Pancreas (tissue), 10 donors: ENCODE results near the gene GNB2. TPM values are rescaled to one million over a fixed set of nuclear protein-coding genes. Genes with fewer than 3 reads are reported as not detected.
"Not testable (repeated sequence)": the region's sequence is repeated elsewhere in the genome, so short reads cannot be mapped to it uniquely, and the experiment has no call there.

Experiments
- ATAC-seq, 4 donors: fragments of 200-7000 bp; cut with Tn5 transposase; one replicate each; pipeline versions ENCODE4 v1.8.0 to v1.9.1; 2020; ENCODE audit warnings: mild to moderate bottlenecking in 4 of 4, moderate library complexity in 4 of 4
- DNase-seq, 6 donors: peaks; one replicate each; pipeline ENCODE4 v3.0.0-alpha.2; 2020
- FAIRE-seq: peaks from 2 replicates; lab custom pipeline; 2012; peaks lifted over from hg19 to GRCh38; lab: Jason Lieb, UNC
- H3K27ac ChIP-seq, 4 donors: fragments of 200-600 bp; sonication (generic); 1 replicate in 3 of 4; 2 replicates in 1 of 4; pipeline versions ENCODE4 v1.5.0 to v1.8.0; 2020
- H3K27me3 ChIP-seq, 4 donors: fragments of 200-600 bp; one replicate each; pipeline ENCODE4 v1.8.0; 2021
- H3K36me3 ChIP-seq, 3 donors: fragments of 200-600 bp; sonication (generic) in 1 of 3; one replicate each; pipeline versions ENCODE4 v1.5.0 to v1.8.0; 2020 to 2021
- H3K4me1 ChIP-seq, 3 donors: fragments of 200-600 bp; one replicate each; pipeline ENCODE4 v1.8.0; 2021
- H3K4me3 ChIP-seq, 4 donors: fragments of 200-600 bp; sonication (generic) in 2 of 4; one replicate each; pipeline versions ENCODE4 v1.5.0 to v1.8.0; 2020 to 2021
- H3K9me3 ChIP-seq, 4 donors: fragments of 200-600 bp; one replicate each; pipeline ENCODE4 v1.8.0; 2021
- CTCF ChIP-seq, 4 donors: fragments of 200-600 bp; sonication (generic) in 3 of 4; IDR thresholded peaks; one replicate each; pipeline versions ENCODE4 v1.5.0 to v1.8.0; 2021; ENCODE audit warnings: antibody characterized with exemption in 4 of 4
- WGBS, 2 donors: extraction: QIAGEN DNeasy Blood & Tissue Kit; methylation state at CpG; one replicate each; pipeline ENCODE4 v1.1.7; 2013; 5-methylcytosine and 5-hydroxymethylcytosine counted together
- intact Hi-C, 3 donors: fragments of 100-400 bp; cut with DNase I; formaldehyde crosslinking; loops; one replicate each; pipeline versions ENCODE4 v1.11.1 to v1.14.2; 2022
- polyA plus RNA-seq, 2 donors: library from polyadenylated mRNA; stranded (reverse); fragments of 200-250 nt; gene quantifications; one replicate each; pipeline ENCODE4 v1.2.3, GENCODE V29; 2013
- total RNA-seq, 6 donors: library from RNA; stranded (reverse); fragmentation: NEBNext Ultra II Directional in 4 of 6; extraction: Animal tissue kit (Norgen Biotek cat#: 25700) in 4 of 6; gene quantifications; one replicate each; pipeline versions ENCODE4 v1.2.1 to v1.2.4, GENCODE V29; 2021 to 2023
- donor health status: healthy with polysubstance abuse.
- donor health status: DM: no; HTN: no; CAD: no; lungs with moderate emphysema.
- donor health status: DM: no; HTN: no; CAD: no.
- donor health status: control.
- donor health status: control.
- donor health status: Bipolar disorder and iron deficiency.
- donor health status: DM: yes; HTN: yes; CAD: no.
- donor health status: DM: no; HTN: no; CAD: no.
- donor health status: DM: no; HTN: no; CAD: no.
- donor health status: DM: yes; HTN: yes; CAD: no.

The GNB2 gene
- total and polyA plus RNA-seq, 8 donors = 82.2 to 151 (median 104) TPM

GRCh38 chr7:100696123-100696521 is 22.6 kb downstream of the GNB2 start:
- DNase-seq (peak in 1 of 6 donors; percentile 11), FAIRE-seq (no peak), ATAC-seq (no peak)
- Histone ChIP-seq H3K4me3 (no peak overlapping the region), H3K27ac (no peak overlapping the region), H3K27me3 (no peaks in the 10 kb centered on the region), H3K36me3 (no peaks in the 10 kb centered on the region), H3K4me1 (peaks cover 10 to 17% (median 12%) of the 10 kb centered on the region in 3 donors), H3K9me3 (no peaks in the 10 kb centered on the region)
- TF ChIP-seq CTCF (IDR thresholded peaks at IDR 0.05) = no peak
- WGBS, 2 donors = 78 to 79% methylated on average over 6 of the region's 6 CpGs
- intact Hi-C loops = no loop called here

GRCh38 chr7:100699018-100699417 is 25.5 kb downstream of the GNB2 start:
- intact Hi-C loops = no loop called here
- no peak for ATAC-seq
- Histone ChIP-seq H3K27ac (no peak overlapping the region), H3K9me3 (no peaks in the 10 kb centered on the region), H3K4me3 (no peak overlapping the region), H3K4me1 (no peaks in the 10 kb centered on the region), H3K36me3 (no peaks in the 10 kb centered on the region), H3K27me3 (no peaks in the 10 kb centered on the region)
- FAIRE-seq = no peak
- no peak for DNase-seq
- no peak for TF ChIP-seq CTCF (IDR thresholded peaks at IDR 0.05)
- WGBS, 2 donors = 47 to 61% methylated on average over 6 of the region's 6 CpGs

- FAIRE-seq = not testable (repeated sequence)
- WGBS, 2 donors = 58 to 60% methylated on average over 3 of the region's 3 CpGs
These were observed 27.5 kb downstream of the GNB2 start for GRCh38 chr7:100701089-100701488.

GRCh38 chr7:100705320-100705752 is 31.8 kb downstream of the GNB2 start:
- H3K4me3 ChIP-seq = peak overlapping the region; percentile 71 to 85 (median 78)
- WGBS, 2 donors = 0% methylated on average over 25 of the region's 25 CpGs
- peak; percentile 78 to 92 (median 90) for TF ChIP-seq CTCF (IDR thresholded peaks at IDR 0.05)
- H3K27me3 ChIP-seq = no peaks in the 10 kb centered on the region
- ATAC-seq (peak; percentile 74 to 86 (median 80)), FAIRE-seq (no peak), DNase-seq (peak; percentile 73 to 96 (median 86))
- intact Hi-C loops = loop anchor here in 1 of 3 donors (10.0 kb wide), 1 partner anchor 149 kb away; the partner anchor contains the start of gene SLC12A9
- H3K36me3 ChIP-seq = no peaks in the 10 kb centered on the region
- H3K9me3 ChIP-seq = no peaks in the 10 kb centered on the region
- peaks cover 0 to 11% (median 6%) of the 10 kb centered on the region in 3 donors for H3K4me1 ChIP-seq
- peak overlapping the region; percentile 58 to 87 (median 84) for H3K27ac ChIP-seq

More at GRCh38 chr7:100701089-100701488, 27.5 kb downstream of the GNB2 start:
- not testable (repeated sequence) for H3K27ac ChIP-seq, H3K36me3 ChIP-seq, H3K9me3 ChIP-seq, ATAC-seq, H3K27me3 ChIP-seq, H3K4me1 ChIP-seq, H3K4me3 ChIP-seq
- intact Hi-C loops = loop anchor here in 1 of 3 donors (10.0 kb wide), 1 partner anchor 154 kb away; the partner anchor contains the start of gene SLC12A9
- peak in 1 of 6 donors; percentile 5 for DNase-seq

GRCh38 chr7:100705753-100706671 is 32.5 kb downstream of the GNB2 start, which contains the start of gene POP7:
Gene POP7 (plus strand): TSS chr7:100706121. CDS start chr7:100706831, 710 bp downstream.
- TF ChIP-seq CTCF (IDR thresholded peaks at IDR 0.05) = no peak
- FAIRE-seq (peak; percentile 64), ATAC-seq (peak; percentile 94 to 98 (median 96))

More at GRCh38 chr7:100705753-100706671, 32.5 kb downstream of the GNB2 start, which contains the start of gene POP7:
- peak; percentile 98 to 100 (median 99) for DNase-seq
- H3K4me3 ChIP-seq = peak within 1 kb of the TSS; percentile 71 to 85 (median 78)
- no peaks in the 10 kb centered on the region for H3K27me3 ChIP-seq
- no peaks in the 10 kb centered on the region for H3K36me3 ChIP-seq
- peaks cover 0 to 11% (median 6%) of the 10 kb centered on the region in 3 donors for H3K4me1 ChIP-seq
- H3K9me3 ChIP-seq = no peaks in the 10 kb centered on the region
- intact Hi-C loops = loop anchor here in 1 of 3 donors (10.0 kb wide), 1 partner anchor 149 kb away; the partner anchor contains the start of gene SLC12A9
- peak within 1 kb of the TSS; percentile 58 to 87 (median 84) for H3K27ac ChIP-seq
- WGBS, 2 donors = 0% methylated on average over 84 to 86 of the region's 86 CpGs
